ENCODE data around the gene PKP1.

The PKP1 gene

GRCh38 chr1:201359031-201359872 is 75.9 kb downstream of the PKP1 start:
- H3K27me3 ChIP-seq (ENCODE audit: control insufficient read depth in 1 of 2, insufficient read depth in 2 of 2, low read length in 2 of 2): no peaks in the 10 kb centered on the region
- H3K4me3 ChIP-seq (ENCODE audit: low read depth in 1 of 2, low read length in 2 of 2): no peak overlapping the region
- H3K4me1 ChIP-seq (ENCODE audit: insufficient read depth, low read length): no peaks in the 10 kb centered on the region
- no peak overlapping the region for H3K27ac ChIP-seq (ENCODE audit: low read depth, low read length)
- H3K9me3 ChIP-seq (ENCODE audit: low read length): no peaks in the 10 kb centered on the region
- no peak overlapping the region for H3K9ac ChIP-seq (ENCODE audit: low read length)
- no peaks in the 10 kb centered on the region for H3K36me3 ChIP-seq (ENCODE audit: insufficient read depth, low read length)

GRCh38 chr1:201359873-201360210 is 76.5 kb downstream of the PKP1 start:
- Histone ChIP-seq H3K27me3 (ENCODE audit: control insufficient read depth in 1 of 2, insufficient read depth in 2 of 2, low read length in 2 of 2) (no peaks in the 10 kb centered on the region), H3K27ac (ENCODE audit: low read depth, low read length) (no peak overlapping the region), H3K4me1 (ENCODE audit: insufficient read depth, low read length) (no peaks in the 10 kb centered on the region)

GRCh38 chr1:201360486-201360885 is 77.2 kb downstream of the PKP1 start:
- Histone ChIP-seq H3K27ac (ENCODE audit: low read depth, low read length) (no peak overlapping the region), H3K27me3 (ENCODE audit: control insufficient read depth in 1 of 2, insufficient read depth in 2 of 2, low read length in 2 of 2) (no peaks in the 10 kb centered on the region), H3K9ac (ENCODE audit: low read length) (no peak overlapping the region), H3K4me3 (ENCODE audit: low read depth in 1 of 2, low read length in 2 of 2) (no peak overlapping the region), H3K9me3 (ENCODE audit: low read length) (no peaks in the 10 kb centered on the region), H3K4me1 (ENCODE audit: insufficient read depth, low read length) (no peaks in the 10 kb centered on the region), H3K36me3 (ENCODE audit: insufficient read depth, low read length) (no peaks in the 10 kb centered on the region)

More at GRCh38 chr1:201359873-201360210, 76.5 kb downstream of the PKP1 start:
- Histone ChIP-seq H3K9me3 (ENCODE audit: low read length) (no peaks in the 10 kb centered on the region), H3K36me3 (ENCODE audit: insufficient read depth, low read length) (no peaks in the 10 kb centered on the region), H3K4me3 (ENCODE audit: low read depth in 1 of 2, low read length in 2 of 2) (no peak overlapping the region), H3K9ac (ENCODE audit: low read length) (no peak overlapping the region)

GRCh38 chr1:201360901-201361651 is 77.8 kb downstream of the PKP1 start:
- Histone ChIP-seq H3K27me3 (ENCODE audit: control insufficient read depth in 1 of 2, insufficient read depth in 2 of 2, low read length in 2 of 2) (no peaks in the 10 kb centered on the region), H3K36me3 (ENCODE audit: insufficient read depth, low read length) (no peaks in the 10 kb centered on the region), H3K4me1 (ENCODE audit: insufficient read depth, low read length) (no peaks in the 10 kb centered on the region), H3K4me3 (ENCODE audit: low read depth in 1 of 2, low read length in 2 of 2) (no peak overlapping the region), H3K9me3 (ENCODE audit: low read length) (no peaks in the 10 kb centered on the region), H3K27ac (ENCODE audit: low read depth, low read length) (no peak overlapping the region), H3K9ac (ENCODE audit: low read length) (no peak overlapping the region)

GRCh38 chr1:201361652-201362504 is 78.6 kb downstream of the PKP1 start:
- Histone ChIP-seq H3K9me3 (ENCODE audit: low read length) (no peaks in the 10 kb centered on the region), H3K4me3 (ENCODE audit: low read depth in 1 of 2, low read length in 2 of 2) (no peak overlapping the region), H3K9ac (ENCODE audit: low read length) (no peak overlapping the region), H3K27me3 (ENCODE audit: control insufficient read depth in 1 of 2, insufficient read depth in 2 of 2, low read length in 2 of 2) (no peaks in the 10 kb centered on the region), H3K36me3 (ENCODE audit: insufficient read depth, low read length) (no peaks in the 10 kb centered on the region), H3K4me1 (ENCODE audit: insufficient read depth, low read length) (no peaks in the 10 kb centered on the region), H3K27ac (ENCODE audit: low read depth, low read length) (no peak overlapping the region)

- no peaks in the 10 kb centered on the region for H3K4me1 ChIP-seq (ENCODE audit: insufficient read depth, low read length)
- no peak overlapping the region for H3K9ac ChIP-seq (ENCODE audit: low read length)
- no peaks in the 10 kb centered on the region for H3K9me3 ChIP-seq (ENCODE audit: low read length)
- H3K4me3 ChIP-seq (ENCODE audit: low read depth in 1 of 2, low read length in 2 of 2): no peak overlapping the region
- H3K27me3 ChIP-seq (ENCODE audit: control insufficient read depth in 1 of 2, insufficient read depth in 2 of 2, low read length in 2 of 2): no peaks in the 10 kb centered on the region
- no peak overlapping the region for H3K27ac ChIP-seq (ENCODE audit: low read depth, low read length)
- no peaks in the 10 kb centered on the region for H3K36me3 ChIP-seq (ENCODE audit: insufficient read depth, low read length)
Measured at GRCh38 chr1:201362906-201363305, 79.6 kb downstream of the PKP1 start.

- Histone ChIP-seq H3K36me3 (ENCODE audit: insufficient read depth, low read length) (no peaks in the 10 kb centered on the region), H3K4me1 (ENCODE audit: insufficient read depth, low read length) (no peaks in the 10 kb centered on the region), H3K9ac (ENCODE audit: low read length) (no peak overlapping the region), H3K9me3 (ENCODE audit: low read length) (no peaks in the 10 kb centered on the region), H3K4me3 (ENCODE audit: low read depth in 1 of 2, low read length in 2 of 2) (no peak overlapping the region), H3K27ac (ENCODE audit: low read depth, low read length) (no peak overlapping the region), H3K27me3 (ENCODE audit: control insufficient read depth in 1 of 2, insufficient read depth in 2 of 2, low read length in 2 of 2) (no peaks in the 10 kb centered on the region)
Measured at GRCh38 chr1:201363467-201363866, 80.2 kb downstream of the PKP1 start.

GRCh38 chr1:201364808-201365105 is 81.5 kb downstream of the PKP1 start:
- no peaks in the 10 kb centered on the region for H3K27me3 ChIP-seq (ENCODE audit: control insufficient read depth in 1 of 2, insufficient read depth in 2 of 2, low read length in 2 of 2)
- H3K4me1 ChIP-seq (ENCODE audit: insufficient read depth, low read length): no peaks in the 10 kb centered on the region
- no peaks in the 10 kb centered on the region for H3K9me3 ChIP-seq (ENCODE audit: low read length)
- no peak overlapping the region for H3K9ac ChIP-seq (ENCODE audit: low read length)
- no peak overlapping the region for H3K4me3 ChIP-seq (ENCODE audit: low read depth in 1 of 2, low read length in 2 of 2)
- H3K27ac ChIP-seq (ENCODE audit: low read depth, low read length): no peak overlapping the region
- no peaks in the 10 kb centered on the region for H3K36me3 ChIP-seq (ENCODE audit: insufficient read depth, low read length)

GRCh38 chr1:201365251-201365650 is 81.9 kb downstream of the PKP1 start:
- no peaks in the 10 kb centered on the region for H3K9me3 ChIP-seq (ENCODE audit: low read length)
- H3K4me1 ChIP-seq (ENCODE audit: insufficient read depth, low read length): no peaks in the 10 kb centered on the region
- no peak overlapping the region for H3K9ac ChIP-seq (ENCODE audit: low read length)
- no peak overlapping the region for H3K27ac ChIP-seq (ENCODE audit: low read depth, low read length)
- no peaks in the 10 kb centered on the region for H3K36me3 ChIP-seq (ENCODE audit: insufficient read depth, low read length)
- H3K27me3 ChIP-seq (ENCODE audit: control insufficient read depth in 1 of 2, insufficient read depth in 2 of 2, low read length in 2 of 2): no peaks in the 10 kb centered on the region
- no peak overlapping the region for H3K4me3 ChIP-seq (ENCODE audit: low read depth in 1 of 2, low read length in 2 of 2)

- H3K9me3 ChIP-seq (ENCODE audit: low read length): no peaks in the 10 kb centered on the region
- H3K27ac ChIP-seq (ENCODE audit: low read depth, low read length): no peak overlapping the region
- H3K27me3 ChIP-seq (ENCODE audit: control insufficient read depth in 1 of 2, insufficient read depth in 2 of 2, low read length in 2 of 2): peaks cover 0 to 4% of the 10 kb centered on the region in 2 donors
- no peaks in the 10 kb centered on the region for H3K36me3 ChIP-seq (ENCODE audit: insufficient read depth, low read length)
- H3K4me3 ChIP-seq (ENCODE audit: low read depth in 1 of 2, low read length in 2 of 2): no peak overlapping the region
- no peaks in the 10 kb centered on the region for H3K4me1 ChIP-seq (ENCODE audit: insufficient read depth, low read length)
- H3K9ac ChIP-seq (ENCODE audit: low read length): no peak overlapping the region
Measured at GRCh38 chr1:201366696-201367095, 83.4 kb downstream of the PKP1 start.

GRCh38 chr1:201369209-201369608 is 85.9 kb downstream of the PKP1 start:
- H3K27ac ChIP-seq (ENCODE audit: low read depth, low read length): no peak overlapping the region
- no peak overlapping the region for H3K9ac ChIP-seq (ENCODE audit: low read length)
- peaks cover 0 to 4% of the 10 kb centered on the region in 2 donors for H3K27me3 ChIP-seq (ENCODE audit: control insufficient read depth in 1 of 2, insufficient read depth in 2 of 2, low read length in 2 of 2)
- H3K4me3 ChIP-seq (ENCODE audit: low read depth in 1 of 2, low read length in 2 of 2): no peak overlapping the region
- no peaks in the 10 kb centered on the region for H3K36me3 ChIP-seq (ENCODE audit: insufficient read depth, low read length)
- H3K4me1 ChIP-seq (ENCODE audit: insufficient read depth, low read length): no peaks in the 10 kb centered on the region
- no peaks in the 10 kb centered on the region for H3K9me3 ChIP-seq (ENCODE audit: low read length)

Data from muscle layer of colon (tissue), 2 donors.